Colon (tissue), 2 donors: ENCODE measurements around the gene NPFFR1.

Experiments
- FAIRE-seq: peaks from 2 replicates; lab custom pipeline; 2012; peaks lifted over from hg19 to GRCh38; lab: Jason Lieb, UNC
- donor health status: control.
- donor health status: control.

NPFFR1 gene

GRCh38 chr10:70315276-70315675, 31.5 kb upstream of the NPFFR1 start:
- no peak for FAIRE-seq

GRCh38 chr10:70312972-70313371, 29.2 kb upstream of the NPFFR1 start:
- FAIRE-seq: no peak

- no peak for FAIRE-seq
Measured at GRCh38 chr10:70312249-70312648, 28.4 kb upstream of the NPFFR1 start.

GRCh38 chr10:70311698-70312097, 27.9 kb upstream of the NPFFR1 start:
- FAIRE-seq: no peak

- no peak for FAIRE-seq
Measured at GRCh38 chr10:70309661-70310060, 25.9 kb upstream of the NPFFR1 start.

GRCh38 chr10:70308121-70309060, 24.6 kb upstream of the NPFFR1 start:
- no peak for FAIRE-seq

- FAIRE-seq: no peak
Measured at GRCh38 chr10:70306886-70307520, 23.2 kb upstream of the NPFFR1 start.

GRCh38 chr10:70306181-70306705, 22.4 kb upstream of the NPFFR1 start:
- no peak for FAIRE-seq

- FAIRE-seq: no peak
Measured at GRCh38 chr10:70303730-70304129, 19.9 kb upstream of the NPFFR1 start.

- no peak for FAIRE-seq
Measured at GRCh38 chr10:70302292-70302691, 18.5 kb upstream of the NPFFR1 start.

GRCh38 chr10:70300908-70301597, 17.2 kb upstream of the NPFFR1 start:
- FAIRE-seq: no peak

- FAIRE-seq: no peak
Measured at GRCh38 chr10:70300461-70300860, 16.7 kb upstream of the NPFFR1 start.

- no peak for FAIRE-seq
Measured at GRCh38 chr10:70299876-70300275, 16.1 kb upstream of the NPFFR1 start.

GRCh38 chr10:70298393-70298792, 14.6 kb upstream of the NPFFR1 start:
- no peak for FAIRE-seq

- no peak for FAIRE-seq
Measured at GRCh38 chr10:70297224-70297623, 13.4 kb upstream of the NPFFR1 start.

- FAIRE-seq: no peak
Measured at GRCh38 chr10:70296406-70296899, 12.6 kb upstream of the NPFFR1 start.

GRCh38 chr10:70295926-70296325, 12.1 kb upstream of the NPFFR1 start:
- FAIRE-seq: no peak

GRCh38 chr10:70295321-70295720, 11.5 kb upstream of the NPFFR1 start:
- FAIRE-seq: no peak

- no peak for FAIRE-seq
Measured at GRCh38 chr10:70293169-70293843, 9.5 kb upstream of the NPFFR1 start.

- FAIRE-seq: no peak
Measured at GRCh38 chr10:70292004-70292403, 8.2 kb upstream of the NPFFR1 start.

GRCh38 chr10:70289739-70290138, 5.9 kb upstream of the NPFFR1 start:
- no peak for FAIRE-seq

GRCh38 chr10:70286616-70287015, 2.8 kb upstream of the NPFFR1 start:
- no peak for FAIRE-seq
